GM04503 (cell line): ENCODE data around the gene FRYL.
"Not testable (repeated sequence)": the region's sequence is repeated elsewhere in the genome, so short reads cannot be mapped to it uniquely, and the experiment has no call there.

Experiments used
- DNase-seq: peaks from one replicate; pipeline ENCODE4 v3.0.0-alpha.2; 2012; ENCODE audit warnings: low read depth

FRYL gene

DNA sequence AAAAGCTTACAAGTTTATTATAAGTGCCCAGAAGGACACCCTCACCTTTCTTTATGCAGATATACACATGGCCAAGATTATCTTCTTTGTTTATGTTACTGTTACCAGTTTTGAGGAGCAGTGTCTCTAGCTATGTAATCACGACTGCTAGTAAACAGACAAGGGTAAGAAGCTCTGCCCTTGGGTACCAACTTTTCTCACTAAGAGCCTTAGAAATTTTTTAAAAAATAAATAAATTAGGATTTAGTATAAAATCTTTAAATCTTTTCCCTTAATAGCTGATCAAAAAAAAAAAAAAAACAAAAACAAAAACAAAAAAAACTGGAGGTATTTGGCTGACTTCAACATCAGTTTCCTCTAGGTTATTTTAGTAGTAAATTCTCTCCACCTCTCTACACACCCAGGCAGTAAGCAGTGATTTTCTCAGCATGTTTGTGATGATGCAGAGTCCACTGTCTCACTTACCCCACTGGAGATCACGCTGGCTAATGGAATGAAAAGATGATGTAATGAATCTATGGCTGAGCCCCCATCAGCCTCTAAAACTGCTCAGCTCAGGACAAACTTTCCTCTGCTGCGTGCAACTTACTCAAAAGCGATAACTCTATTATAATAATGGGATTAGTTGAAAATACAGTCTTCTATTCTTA lies 125.9 kb downstream of the FRYL start:
- DNase-seq, result no peak

DNA sequence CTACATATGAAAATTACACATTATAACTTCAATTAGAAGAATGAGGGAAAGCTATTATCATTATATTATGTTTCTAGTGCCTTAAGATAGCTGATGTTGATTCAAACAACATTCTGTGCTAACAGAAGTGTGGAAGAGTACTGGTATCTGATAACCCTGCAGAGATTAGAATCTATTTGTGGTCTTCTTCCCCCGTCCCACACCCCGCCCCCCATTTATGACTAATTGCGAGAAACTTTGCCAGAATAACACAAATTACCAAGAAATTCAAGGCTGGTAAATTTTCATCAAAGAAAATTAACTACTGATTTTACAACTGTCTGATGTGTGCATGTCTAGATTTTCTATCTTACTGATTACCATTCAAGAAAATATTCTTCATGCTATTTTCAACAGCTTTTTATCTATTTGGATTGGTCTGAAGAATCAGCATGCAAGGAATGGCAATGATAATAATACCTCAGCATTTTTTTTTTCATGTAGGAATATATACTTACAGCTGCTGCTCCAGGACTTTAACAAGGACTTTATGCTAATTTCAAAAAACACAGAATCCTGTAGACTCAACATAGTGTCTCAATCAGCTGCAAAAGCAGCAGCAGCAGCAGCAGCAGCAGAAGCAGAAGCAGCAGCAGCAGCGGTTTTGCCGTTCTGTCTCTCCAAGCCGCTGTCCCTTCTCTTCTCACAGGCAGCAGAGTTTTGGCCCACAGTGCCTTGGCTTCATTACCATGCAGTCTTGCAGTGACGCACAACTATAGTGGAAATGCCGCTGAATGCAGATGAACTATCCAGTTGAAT lies 126.7 kb downstream of the FRYL start:
- no peak for DNase-seq

DNA sequence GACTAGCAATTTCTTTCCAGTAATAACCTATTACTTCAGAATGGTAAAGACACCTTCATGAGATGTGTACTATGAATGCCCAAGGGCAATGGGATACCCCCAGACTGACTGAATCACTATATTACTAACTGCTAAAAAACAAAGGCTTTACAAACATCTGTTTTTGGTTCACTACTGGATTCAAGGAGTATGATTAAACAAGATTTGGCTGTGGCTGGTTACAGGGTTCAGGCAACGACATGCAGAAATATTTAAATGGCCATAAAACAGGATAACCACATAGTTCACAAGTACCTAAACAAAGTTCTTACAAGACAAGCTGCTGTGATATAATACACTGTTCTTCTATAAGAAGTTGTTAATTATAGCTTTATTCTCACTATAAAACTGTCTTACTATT lies 128.2 kb downstream of the FRYL start:
- DNase-seq, result peak; percentile 54

DNA sequence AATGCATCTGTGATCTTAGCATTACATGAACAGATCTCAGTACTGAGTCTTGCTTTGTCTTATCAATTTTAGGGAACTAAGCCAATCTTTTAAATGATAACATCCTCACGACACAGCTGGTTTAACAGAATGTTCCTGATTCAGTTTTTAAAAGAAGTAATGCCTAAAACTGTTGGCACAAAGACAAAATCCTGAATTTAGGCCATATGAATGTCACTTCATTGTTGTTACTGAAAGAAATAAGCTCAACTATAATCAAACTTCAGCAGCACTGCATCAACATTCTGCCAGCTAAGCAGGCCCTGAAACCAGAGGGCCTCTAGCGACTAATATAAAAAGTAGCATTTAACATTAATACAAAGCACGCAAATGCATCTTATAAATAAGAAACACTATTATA lies 130.6 kb downstream of the FRYL start:
- no peak for DNase-seq

DNA sequence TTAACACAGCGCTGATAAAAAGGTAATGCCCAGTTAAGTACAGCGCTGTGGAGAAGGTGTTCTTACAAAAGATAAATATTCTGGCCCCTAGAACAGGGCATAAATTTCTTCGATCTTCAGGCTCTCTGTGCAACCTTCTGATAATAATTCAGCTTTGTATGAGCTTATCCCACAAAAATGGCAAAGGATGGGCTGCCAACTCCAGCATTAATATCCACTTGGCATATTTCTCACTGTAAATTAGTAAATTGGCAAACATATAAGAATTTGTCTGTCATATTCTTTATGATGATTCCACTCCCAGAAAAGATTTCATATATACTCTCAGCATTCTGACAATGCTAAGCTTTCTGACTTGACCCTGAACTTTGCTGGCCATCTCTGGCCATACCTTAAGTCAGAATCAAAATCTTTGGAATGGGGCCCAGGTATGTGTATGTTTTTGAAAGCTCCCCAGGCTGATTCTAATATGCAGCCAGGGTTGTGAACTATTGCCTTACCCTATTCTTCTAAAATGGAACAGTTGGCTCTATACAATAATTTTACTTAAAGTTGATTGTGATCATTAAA lies 134.8 kb downstream of the FRYL start:
- no peak for DNase-seq

DNA sequence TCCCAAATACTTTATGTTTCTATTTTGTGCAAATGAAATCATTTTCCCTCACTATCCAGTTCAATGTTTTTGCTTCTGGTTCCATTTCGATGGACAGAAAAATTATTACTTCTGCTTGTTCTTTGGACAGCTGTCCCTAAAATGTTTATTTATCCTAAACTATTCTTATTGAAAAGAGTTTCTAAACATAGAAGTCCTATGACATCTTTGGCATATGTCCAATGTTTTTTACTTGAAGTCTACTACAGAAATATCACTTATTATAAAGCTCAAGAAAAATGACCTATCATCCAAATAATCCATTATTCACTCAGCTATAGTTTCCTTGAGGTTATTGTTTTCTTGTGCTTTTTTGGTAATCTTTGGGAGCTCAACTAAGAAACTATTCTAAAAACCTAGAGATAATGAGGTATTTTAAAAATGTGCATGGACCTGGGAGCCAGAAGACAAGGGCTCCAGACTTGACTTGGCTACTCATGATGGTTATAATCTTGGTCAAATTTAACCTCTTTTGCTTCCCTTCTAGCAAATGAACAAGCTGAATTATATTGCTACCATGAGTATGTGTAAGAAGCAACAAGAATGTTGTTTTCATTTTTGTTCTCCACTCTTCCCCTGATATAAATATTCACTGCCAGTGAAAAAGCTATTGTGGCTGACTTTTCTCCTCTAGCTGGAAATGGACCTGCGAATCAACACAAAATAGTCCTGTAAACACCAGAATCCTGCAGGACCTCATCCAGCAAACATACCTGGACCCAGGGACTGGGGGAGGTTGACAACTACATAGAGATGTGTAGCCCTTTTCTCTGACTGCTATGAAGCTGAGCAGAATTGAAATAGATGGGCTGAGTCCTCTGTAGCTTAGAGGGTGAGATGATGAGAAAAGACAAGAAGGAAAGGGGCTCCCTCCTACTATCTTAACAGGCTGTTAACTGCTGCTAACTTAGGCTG lies 137.4 kb downstream of the FRYL start:
- peak; percentile 67 for DNase-seq

DNA sequence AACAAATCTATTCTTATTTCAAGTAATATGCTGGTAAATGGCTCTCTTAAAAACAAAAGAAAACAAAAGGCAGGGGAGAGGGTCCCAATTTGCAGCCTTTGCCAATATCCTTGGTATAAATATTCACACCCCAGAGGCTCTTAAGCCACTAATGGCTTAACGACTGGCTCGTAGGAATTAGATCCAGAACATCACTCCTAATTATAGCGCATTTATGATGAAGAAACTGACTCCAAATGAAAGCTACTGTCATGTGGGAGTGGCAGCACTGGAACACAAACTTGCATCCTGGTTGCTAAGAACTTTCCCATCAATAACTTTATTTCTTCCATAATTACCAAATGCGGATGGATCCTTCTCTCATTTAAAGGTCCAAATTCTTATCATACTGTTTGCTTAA lies 138.7 kb downstream of the FRYL start:
- DNase-seq, result no peak

DNA sequence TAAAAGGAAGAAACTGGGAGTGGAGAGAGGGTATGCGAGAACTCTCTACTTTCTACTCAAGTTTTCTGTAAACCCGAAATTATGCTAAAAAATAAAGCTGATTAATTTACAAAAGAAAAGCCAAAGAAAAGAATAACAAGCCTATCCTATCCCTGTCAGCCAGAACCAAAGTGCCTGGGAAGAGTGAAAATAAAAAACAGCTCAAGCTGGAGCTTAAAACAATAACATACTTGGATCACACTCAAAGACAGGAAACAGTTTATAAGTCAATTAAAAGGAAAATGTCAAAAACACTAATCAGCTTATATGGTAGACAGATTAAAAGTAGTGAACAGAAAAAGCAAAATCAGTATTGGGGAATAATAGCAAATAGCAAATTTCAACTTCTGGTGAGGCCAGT lies 139.4 kb downstream of the FRYL start:
- no peak for DNase-seq

DNA sequence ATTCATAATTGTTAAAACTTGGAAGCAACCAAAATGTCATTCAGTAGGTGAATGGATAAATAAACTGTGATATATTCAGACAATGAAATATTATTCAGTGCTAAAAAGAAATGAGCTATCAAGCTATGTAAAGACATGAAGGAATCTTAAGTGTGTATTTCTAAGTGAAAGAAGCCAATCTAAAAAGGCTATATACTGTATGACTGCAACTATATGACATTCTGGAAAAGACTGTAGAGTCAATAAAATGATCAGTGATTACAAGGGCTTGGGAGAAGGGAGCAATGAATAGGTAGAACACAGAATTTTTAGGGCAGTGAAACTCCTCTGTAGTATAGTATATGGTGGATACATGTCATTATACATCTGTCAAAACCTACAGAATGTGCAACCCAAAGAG lies 139.9 kb downstream of the FRYL start:
- DNase-seq, result no peak

DNA sequence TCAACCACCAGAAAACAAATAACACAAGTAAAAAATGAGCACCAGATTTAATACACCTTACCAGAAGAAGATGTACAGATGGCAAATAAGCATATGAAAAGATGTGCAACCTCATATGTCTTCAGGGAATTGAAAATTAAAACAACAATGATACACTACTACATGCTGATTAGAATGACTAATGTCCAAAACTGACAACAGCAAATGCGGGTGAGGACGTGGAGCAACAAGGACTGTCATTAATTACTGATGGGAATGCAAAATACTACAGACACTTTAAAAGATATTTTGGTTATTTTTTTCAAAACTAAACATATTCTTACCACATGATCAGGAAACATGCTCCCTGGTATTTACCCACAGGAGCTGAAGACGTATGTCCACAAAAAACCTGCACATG lies 140.3 kb downstream of the FRYL start:
- no peak for DNase-seq

DNA sequence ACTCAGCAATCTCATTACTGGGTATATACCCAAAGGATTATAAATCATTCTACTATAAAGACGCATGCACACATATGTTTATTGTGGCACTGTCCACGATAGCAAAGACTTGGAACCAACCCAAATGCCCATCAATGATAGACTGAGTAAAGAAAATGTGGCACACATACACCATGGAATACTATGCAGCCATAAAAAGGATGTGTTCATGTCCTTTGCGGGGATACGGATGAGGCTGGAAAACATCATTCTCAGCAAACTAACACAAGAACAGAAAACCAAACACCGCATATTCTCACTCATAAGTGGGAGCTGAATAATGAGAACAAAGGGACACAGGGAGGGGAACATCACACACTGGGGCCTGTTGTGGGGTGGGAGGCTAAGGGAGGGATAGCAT lies 141.5 kb downstream of the FRYL start:
- not testable (repeated sequence) for DNase-seq

DNA sequence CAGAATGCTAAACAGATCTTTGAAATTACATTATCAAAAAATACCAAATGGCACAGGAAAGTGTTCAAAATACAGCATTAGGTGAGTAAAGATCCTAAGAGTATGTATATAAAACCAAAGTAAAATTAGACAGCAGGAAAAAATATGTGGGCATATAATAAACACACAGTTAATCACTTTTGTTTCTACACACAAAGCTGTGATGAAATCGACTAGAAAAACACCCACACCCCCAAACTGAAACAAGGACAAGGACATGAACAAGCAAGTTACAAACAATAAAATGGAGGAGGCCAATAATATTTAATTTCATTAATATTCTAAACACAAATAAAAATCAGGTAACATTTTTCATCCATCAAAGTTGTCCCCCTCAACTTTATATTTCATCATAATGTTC lies 143.2 kb downstream of the FRYL start:
- DNase-seq, result no peak

DNA sequence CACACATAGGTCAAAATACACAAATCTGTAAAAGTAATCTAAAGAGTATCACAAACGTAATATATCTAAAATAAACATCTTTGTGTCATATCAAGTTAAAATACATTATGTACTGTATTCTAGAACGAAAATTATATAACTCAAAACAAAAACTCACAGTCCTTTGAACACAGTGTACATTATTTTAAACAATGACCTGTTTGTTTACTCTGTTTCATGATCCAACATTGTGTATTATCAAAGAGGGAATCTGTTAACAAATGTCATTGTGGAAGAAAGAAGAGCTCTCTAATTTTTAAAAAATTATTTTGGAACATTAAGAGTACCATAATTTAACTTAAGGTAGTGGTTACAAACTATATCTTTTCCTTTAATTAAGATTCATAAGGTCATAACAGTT lies 144.1 kb downstream of the FRYL start:
- no peak for DNase-seq

DNA sequence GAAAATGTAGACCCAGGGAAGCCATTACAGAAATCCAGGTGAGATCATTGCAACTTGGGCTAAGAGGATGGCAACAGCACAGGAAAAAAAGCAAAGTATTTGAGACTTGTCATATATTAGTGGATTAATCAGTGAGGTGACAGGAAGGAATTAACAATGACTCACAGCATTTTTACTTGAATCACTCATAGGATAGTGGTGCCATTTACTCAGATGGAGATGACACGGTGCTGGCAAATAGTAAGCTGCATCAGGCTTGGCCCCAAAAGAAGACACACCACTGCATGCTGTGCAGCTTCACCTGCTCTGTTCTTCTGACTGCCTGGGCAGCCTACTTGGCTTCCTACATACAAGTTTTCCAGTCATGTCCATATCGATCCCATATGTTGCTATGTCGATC lies 144.8 kb downstream of the FRYL start:
- DNase-seq, result no peak

DNA sequence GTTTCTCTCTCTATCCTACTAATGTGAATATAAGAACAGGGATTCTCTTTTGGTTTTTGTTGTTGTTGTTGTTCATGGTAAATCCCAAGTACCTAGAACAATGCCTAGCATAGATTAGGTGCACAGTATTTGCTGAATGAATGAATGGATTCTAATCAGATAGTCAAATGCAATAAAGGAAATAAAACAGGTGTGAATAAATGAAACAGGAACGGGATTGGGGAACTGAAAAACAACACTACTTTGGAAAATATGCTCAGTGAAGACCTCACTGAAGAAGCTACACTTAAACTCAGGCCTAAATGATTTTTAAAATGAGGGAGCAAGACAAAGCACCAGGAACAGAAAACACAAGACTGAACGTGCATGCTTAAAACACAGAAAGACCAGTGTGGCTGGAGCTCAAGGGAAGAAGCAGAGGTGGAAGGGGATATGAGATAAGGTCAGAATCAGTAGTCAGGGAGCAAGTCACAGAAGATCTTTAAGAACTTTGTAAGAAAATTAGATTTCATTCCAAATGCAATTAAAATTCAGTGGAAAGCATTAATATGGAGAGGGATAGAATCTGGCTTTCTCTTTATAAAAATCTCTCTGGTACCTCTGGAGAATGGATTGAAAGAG lies 145.3 kb downstream of the FRYL start:
- DNase-seq, result no peak

DNA sequence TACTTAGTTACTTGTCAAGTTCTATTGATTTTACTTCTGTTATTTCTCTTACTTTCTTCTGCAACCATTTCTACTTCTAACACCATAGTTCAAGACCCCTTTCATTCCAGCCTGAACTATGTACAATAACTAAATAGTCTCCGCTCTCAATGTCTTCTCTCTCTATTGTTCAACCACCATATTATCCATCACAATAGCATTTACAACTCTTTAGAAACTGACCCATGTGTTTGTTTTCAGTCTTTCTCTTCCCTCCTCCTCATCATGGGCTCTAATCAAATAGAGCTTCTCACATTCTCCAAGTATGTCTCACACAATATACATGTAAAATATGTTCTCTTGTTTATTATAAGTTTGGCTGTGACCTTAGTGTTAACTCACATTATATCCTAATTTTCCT lies 146.4 kb downstream of the FRYL start:
- DNase-seq, result no peak

DNA sequence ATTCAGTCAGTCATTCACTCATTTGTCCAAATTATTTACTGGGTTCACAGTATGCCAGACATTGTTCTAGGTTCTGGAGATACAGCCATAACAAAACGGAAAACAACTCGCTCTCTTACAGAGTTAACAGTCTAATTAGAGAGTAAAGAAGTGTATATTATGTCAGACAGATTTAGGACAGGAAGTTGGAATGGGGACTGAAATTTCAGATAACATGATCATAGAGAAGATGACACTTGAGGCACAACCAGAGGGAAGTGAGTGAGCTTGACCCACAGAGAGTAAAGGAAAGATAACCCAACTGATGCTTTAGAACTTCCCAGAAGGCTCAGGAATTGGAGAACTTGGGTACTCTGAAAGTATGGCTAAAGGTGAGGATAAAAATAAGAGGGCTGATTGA lies 150.6 kb downstream of the FRYL start:
- no peak for DNase-seq

DNA sequence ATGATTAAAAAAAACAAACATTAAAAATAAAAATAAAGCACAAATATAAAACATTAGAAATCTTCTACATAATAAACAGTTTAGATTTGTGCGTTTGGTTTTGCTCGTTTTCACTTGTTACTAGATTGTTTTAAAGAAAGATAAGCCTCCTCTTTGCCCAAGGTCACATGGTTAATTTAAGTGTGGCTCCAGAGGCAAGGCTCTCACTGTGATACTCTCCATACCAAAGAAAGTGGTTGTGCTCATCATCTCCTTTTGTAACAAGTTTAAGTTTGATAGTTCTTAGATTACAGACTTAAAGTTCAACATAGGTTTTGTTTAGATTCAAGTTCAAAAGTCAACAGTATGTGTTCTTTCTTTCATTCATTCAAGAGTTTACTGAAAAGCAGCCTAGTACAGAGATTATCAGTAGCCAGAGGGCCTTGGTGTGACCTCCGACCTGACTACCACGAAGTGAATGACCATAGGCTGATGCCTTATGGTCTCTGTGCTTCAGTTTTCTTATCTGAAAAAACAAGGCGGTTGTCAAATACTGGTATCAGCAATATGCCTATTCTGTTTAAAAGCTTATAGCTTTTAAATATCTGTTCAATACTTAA lies 156.8 kb downstream of the FRYL start:
- DNase-seq, result no peak

DNA sequence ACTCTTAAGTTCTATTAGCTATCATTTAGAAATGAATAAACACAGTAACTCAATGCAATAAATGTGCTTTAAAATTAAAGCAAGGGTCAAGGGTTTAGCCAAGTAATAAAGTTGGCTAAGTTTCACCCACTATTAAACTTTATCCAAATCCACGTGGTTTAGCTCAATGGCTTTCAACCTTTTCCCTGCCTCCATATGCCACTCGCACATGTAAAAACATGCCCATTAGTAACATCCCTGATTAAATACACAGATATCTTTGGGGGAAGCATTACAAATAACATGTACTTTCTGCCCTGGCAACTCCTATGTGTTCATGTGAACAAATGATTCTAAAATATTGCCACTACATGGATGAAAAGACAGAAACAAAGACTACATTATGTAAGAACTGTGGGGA lies 159.2 kb downstream of the FRYL start:
- DNase-seq, result no peak

DNA sequence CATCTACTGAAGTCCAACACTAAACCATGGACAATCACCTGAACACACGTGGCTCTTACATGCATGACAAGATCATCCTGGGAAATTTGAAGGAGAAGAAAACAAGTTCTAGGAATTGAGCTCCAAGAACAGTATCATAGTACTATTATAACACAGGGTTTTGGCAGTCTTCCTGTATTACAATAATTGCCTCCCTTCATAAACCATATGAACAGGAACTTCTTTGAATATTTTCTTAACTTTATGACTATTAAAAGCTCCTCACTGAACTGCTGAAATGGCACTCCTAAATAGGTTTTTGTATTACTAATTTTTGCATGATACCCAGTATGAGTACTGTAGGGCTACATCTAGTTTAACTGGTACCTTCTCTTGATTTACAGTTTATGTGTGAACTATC lies 160.0 kb downstream of the FRYL start:
- DNase-seq, result no peak

DNA sequence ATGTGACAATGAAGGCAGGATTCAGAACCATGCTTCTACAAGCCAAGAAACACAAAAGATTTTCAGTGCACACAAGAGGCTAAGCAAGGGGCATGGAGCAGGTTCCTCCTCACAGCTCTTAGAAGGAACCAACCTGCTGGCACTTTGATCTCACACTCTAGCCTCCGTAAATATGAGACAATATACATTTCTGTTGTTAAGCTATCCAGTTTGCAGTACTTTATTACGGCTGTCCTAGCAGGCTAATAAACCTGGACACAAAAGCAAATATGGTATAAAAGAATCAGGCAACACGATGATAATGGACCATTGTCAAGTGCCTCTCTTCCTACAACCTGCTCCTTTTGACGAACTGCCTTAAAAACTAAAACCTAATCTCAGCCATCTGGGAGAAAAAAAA lies 175.6 kb downstream of the FRYL start:
- no peak for DNase-seq

DNA sequence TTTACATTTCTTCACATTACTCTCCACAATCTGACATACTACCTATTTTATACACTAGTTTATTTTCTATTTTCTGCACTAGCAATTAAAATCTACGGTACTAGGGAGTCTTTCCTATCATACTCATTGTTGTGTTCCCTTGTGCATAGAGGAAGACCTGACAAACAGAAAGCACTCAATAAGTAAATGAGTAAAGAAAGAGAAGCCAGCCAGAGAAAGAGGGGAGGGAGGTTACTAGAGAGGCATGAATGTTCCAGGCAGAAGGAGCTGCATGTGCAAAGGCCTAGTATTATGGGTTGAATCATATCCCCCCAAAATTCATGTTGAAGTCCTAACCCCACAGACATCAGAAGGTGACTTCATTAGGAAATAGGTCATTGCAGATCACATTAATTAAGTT lies 176.0 kb downstream of the FRYL start:
- DNase-seq, result no peak
